22Rv1 (cell line): ENCODE results near the gene TBC1D22A.

Experiments used
- CTCF ChIP-seq: fragments of 450-650 bp; IDR thresholded peaks from 2 replicates; pipeline ENCODE4 v1.5.1; 2017; ENCODE audit warnings: mild to moderate bottlenecking
- ZFX ChIP-seq: fragments of 450-650 bp; IDR thresholded peaks from 2 replicates; pipeline ENCODE4 v1.6.1; 2017; ENCODE audit warnings: antibody characterized with exemption, borderline replicate concordance

GRCh38 chr22:47202819-47203553 is 440.5 kb downstream of the TBC1D22A start:
- no peak for TF ChIP-seq CTCF
- no peak for TF ChIP-seq ZFX
